Hindlimb muscle (tissue), 1 donor: ENCODE results near the gene MTMR4. TPM values are rescaled to one million over a fixed set of nuclear protein-coding genes. Genes with fewer than 3 reads are reported as not detected.
"Not testable (repeated sequence)": the region's sequence is repeated elsewhere in the genome, so short reads cannot be mapped to it uniquely, and the experiment has no call there.

Source experiments
- DNase-seq: peaks from one replicate; pipeline ENCODE4 v3.0.0-alpha.2; 2013
- polyA plus RNA-seq: library from polyadenylated mRNA; unstranded; fragments of 120-200 nt; gene quantifications from one replicate; pipeline ENCODE4 v1.2.1, GENCODE V29; 2013; ENCODE audit not compliant: insufficient read length

MTMR4 gene
- polyA plus RNA-seq, 1 donor, result 22.1 TPM

DNA sequence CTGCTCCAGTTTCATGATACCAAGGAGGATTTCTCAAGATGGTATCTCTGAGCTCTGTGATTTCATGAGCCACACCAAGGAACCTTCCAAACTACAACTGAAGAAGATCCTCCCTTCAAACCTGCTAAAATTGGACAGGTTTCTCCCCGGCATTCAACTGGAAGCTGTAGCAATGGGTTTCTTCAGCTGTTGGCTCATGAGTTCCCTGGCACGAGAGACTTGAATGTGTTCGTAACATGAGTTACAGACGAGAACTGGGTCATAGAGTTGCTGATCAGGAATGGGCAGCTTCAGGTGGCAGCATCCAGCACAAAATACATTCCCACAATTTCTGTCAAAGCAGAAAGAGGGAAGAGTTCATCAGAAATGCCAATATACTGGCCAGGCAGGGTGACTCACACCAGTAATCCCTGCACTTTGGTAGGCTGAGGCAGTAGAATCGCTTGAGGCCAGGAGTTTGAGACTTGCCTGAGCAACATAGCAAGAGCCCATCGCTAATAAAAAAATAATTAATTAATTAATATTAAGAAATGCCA lies 22.9 kb downstream of the MTMR4 start:
- DNase-seq, result no peak

GRCh38 chr17:58488428-58488890 lies 26.0 kb downstream of the MTMR4 start:
- no peak for DNase-seq

DNA sequence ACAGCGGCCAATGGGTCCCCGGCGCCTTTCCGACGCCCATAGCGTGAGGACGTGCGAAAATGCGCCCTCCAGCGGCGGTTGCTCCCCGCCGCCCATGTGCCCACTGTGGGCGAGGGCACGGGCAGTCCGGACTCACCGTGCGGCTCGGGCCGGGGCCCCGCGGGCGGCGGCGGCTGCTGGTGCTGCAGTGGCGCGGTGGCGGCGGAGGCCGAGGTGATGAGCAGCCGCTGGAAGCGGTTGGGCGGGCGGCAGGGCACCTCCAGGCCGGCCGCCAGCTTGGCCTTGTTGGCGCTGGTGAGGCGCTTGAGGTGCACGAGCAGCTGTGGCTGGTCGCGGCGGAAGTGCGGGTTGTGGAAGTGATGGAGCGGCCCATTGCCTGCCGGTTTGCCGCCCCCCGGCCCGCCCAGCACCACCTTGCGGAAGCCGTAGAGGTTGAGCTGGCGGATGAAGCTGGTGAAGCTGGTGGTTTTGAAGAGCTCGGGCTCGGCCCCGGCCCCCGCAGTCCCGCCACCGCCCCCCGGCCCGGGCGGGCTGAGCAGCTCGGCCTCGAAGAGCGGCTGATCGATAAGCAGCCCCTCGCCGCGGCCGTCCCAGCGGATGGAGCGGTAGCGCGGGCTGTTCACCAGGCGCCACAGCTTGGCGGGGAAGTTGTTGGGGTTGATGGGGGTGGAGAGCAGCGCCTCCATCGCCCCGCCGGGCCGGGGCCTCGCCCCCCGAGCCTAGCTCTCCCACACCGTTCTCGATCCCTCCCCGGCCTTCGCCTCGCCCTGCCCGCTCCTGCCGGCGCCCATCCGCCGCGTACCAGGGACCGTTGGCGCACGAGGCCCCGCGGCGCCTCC lies 26.6 kb downstream of the MTMR4 start, which contains the start of gene HSF5:
Gene HSF5, minus strand, starts transcription at position 820 of the 839 bp plus-strand sequence. Its CDS starts 134 bp downstream, at position 686.
- no peak for DNase-seq

GRCh38 chr17:58484600-58484999 lies 29.8 kb downstream of the MTMR4 start:
- DNase-seq, result no peak

- not testable (repeated sequence) for DNase-seq
Observed at GRCh38 chr17:58481798-58482197, 32.6 kb downstream of the MTMR4 start.

GRCh38 chr17:58480090-58480489 lies 34.3 kb downstream of the MTMR4 start:
- no peak for DNase-seq

DNA sequence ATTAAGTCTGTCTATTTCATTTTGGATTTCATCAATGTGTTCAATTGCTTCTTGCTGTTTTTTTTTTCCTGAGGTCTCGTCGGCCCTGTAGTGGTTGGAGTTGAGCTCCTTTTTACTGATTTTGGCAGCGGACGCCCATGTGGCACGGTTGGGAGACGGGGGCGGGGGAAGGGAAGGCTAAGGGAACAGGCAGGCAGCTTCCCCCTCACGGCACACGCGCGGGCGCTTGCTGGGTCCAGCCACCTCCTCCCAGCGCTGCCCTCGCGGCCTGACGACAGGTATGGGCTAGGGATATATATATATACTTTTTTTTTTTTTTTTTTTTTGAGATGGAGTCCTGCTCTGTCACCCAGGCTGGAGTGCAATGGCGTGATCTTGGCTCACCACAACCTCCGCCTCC lies 37.6 kb downstream of the MTMR4 start:
- no peak for DNase-seq

- DNase-seq, result no peak
Observed at GRCh38 chr17:58475985-58476384, 38.5 kb downstream of the MTMR4 start.

- no peak for DNase-seq
Observed at GRCh38 chr17:58470356-58470755, 44.1 kb downstream of the MTMR4 start.

DNA sequence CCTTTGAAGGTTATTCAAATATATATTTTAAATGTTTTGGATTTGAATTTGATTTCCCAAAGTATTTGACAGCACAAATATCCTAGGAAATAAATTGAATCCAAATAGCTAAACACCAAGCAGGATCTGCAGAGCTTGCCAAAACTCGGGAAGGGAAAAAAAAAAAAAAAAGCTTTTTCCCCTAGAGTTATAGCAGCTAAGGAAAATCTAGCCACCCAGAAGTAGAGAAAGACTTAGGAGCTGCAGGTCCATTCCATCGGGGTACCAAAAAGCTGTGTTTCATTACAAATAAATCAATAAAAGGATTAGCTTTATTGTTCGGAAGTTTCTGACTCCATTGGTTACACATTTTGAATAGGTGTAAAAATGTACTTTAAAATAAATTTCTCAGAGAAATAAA lies 45.5 kb downstream of the MTMR4 start:
- no peak for DNase-seq

DNA sequence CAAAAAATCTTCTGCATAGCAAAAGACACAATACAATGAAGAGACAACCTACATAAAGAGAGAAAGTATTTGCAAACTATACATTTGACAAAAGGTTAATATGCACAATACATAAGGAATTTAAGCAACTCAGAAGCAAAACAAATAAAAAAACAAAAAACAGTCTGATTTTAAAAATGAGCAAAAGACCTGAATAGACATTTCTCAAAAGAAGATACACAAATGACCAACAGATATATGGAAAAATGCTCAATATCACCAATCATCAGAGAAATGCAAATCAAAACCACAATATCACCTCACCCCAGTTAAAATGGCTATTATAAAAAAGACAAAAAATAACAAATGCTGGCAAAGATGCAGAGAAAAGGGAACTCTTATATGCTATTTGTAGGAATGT lies 58.9 kb downstream of the MTMR4 start:
- DNase-seq, result no peak

DNA sequence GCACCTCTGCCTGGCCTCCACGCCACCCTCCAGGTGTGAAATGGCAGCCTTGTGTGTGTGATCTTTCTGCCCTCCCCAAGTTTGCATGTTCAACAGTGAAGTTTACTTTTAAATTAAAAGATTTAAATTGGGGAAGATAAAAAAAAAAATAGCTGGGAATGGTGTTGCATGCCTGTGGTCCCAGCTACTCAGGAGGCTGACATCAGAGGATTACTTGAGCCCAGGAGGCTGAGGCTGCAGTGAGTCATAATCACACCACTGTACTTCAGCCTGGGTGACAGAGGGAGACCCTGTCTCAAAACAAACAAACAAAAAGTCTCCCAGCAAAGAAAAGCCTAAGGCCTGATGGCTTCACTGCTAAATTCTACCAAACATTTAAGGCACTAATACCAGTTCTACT lies 61.7 kb downstream of the MTMR4 start:
- DNase-seq, result no peak

DNA sequence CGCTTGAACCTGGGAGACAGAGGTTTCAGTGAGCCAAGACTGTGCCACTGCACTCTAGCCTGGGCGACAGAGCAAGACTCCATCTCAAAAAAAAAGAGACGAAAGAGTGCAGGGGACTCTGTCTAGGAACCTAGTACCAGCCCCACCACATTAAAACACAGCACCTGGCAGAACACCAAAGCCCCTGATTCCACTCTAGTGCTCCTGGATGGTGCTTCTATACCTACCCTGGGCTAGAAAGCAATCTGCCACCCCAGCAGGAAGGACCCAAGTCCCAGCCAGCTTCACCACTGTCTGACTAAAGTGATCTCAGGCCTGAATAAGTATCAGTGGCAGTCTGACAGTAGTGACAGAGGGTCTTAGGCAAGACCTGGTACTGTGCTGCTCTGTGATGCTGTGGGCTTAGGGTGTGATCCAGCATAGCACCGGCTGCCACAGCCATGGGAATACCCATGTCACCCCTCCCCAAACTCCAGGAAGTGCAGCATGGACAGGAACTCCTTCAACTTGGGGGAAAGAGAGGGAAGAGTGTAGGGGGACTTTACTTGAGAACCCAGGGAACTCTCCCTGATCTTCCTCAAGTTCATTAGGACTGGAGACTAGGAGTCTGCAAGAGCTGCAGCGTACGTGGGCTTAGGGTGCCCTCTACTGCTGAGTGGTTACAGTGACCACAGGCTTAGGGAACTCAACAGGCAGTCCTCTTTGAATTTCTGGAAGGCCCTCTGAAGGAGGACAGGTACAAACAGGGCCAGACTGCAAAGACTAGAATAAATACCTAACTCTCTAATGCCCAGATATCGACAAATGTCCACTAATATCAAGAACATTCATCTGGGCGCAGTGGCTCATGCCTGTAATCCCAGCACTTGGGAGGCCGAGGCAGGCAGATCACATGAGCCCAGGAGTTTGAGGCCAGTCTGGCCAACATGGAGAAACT lies 67.1 kb downstream of the MTMR4 start:
- peak; percentile 13 for DNase-seq

- DNase-seq, result no peak
Observed at GRCh38 chr17:58446086-58446485, 68.4 kb downstream of the MTMR4 start.

Other genes starting within 250 kb of the MTMR4 start
- gene MPO, start 233.7 kb downstream of the MTMR4 start, polyA plus RNA-seq, result 11.4 TPM
- gene TSPOAP1, start 185.8 kb downstream of the MTMR4 start, polyA plus RNA-seq, result 5.5 TPM
- gene SUPT4H1, start 162.4 kb downstream of the MTMR4 start, polyA plus RNA-seq, result 70.8 TPM
- gene RNF43, start 97.1 kb downstream of the MTMR4 start, polyA plus RNA-seq, result 0.05 TPM
- gene HSF5, start 26.2 kb downstream of the MTMR4 start, polyA plus RNA-seq, result 0.05 TPM
- 4.7 TPM for gene TEX14, start 177.4 kb upstream of the MTMR4 start, polyA plus RNA-seq
- 23.8 TPM for gene RAD51C, start 178.0 kb upstream of the MTMR4 start, polyA plus RNA-seq
- gene PPM1E, start 241.2 kb upstream of the MTMR4 start, polyA plus RNA-seq, result 2.2 TPM